Activated CD8-positive, alpha-beta memory T cell treated with anti-CD3 and anti-CD28 coated beads for 48 hours (primary cell): ENCODE measurements around the gene FGGY.

ENCODE experiments used
- DNase-seq, 3 experiments: peaks; one replicate each; pipeline ENCODE4 v3.0.0-alpha.2; 2020; ENCODE audit warnings: low read depth in 2 of 3, low spot score in 2 of 3

Gene FGGY

GRCh38 chr1:59378621-59379370 lies 81.9 kb downstream of the FGGY start:
- no peak for DNase-seq

GRCh38 chr1:59379371-59379728 lies 82.5 kb downstream of the FGGY start:
- no peak for DNase-seq

GRCh38 chr1:59383963-59384362 lies 87.1 kb downstream of the FGGY start:
- DNase-seq: no peak

GRCh38 chr1:59384443-59384842 lies 87.5 kb downstream of the FGGY start:
- no peak for DNase-seq

GRCh38 chr1:59388191-59388590 lies 91.3 kb downstream of the FGGY start:
- no peak for DNase-seq

GRCh38 chr1:59389847-59390246 lies 93.0 kb downstream of the FGGY start:
- no peak for DNase-seq

GRCh38 chr1:59390307-59390706 lies 93.4 kb downstream of the FGGY start:
- DNase-seq: no peak

- DNase-seq: no peak
Observed at GRCh38 chr1:59391212-59392179, 94.6 kb downstream of the FGGY start.

GRCh38 chr1:59393211-59394180 lies 96.6 kb downstream of the FGGY start:
- DNase-seq: no peak

- no peak for DNase-seq
Observed at GRCh38 chr1:59394706-59395425, 98.0 kb downstream of the FGGY start.

- DNase-seq: no peak
Observed at GRCh38 chr1:59396387-59396786, 99.5 kb downstream of the FGGY start.

- DNase-seq: no peak
Observed at GRCh38 chr1:59397139-59397858, 100.4 kb downstream of the FGGY start.

GRCh38 chr1:59399642-59400041 lies 102.7 kb downstream of the FGGY start:
- no peak for DNase-seq

GRCh38 chr1:59401581-59401980 lies 104.7 kb downstream of the FGGY start:
- no peak for DNase-seq

- no peak for DNase-seq
Observed at GRCh38 chr1:59404796-59405195, 107.9 kb downstream of the FGGY start.

- no peak for DNase-seq
Observed at GRCh38 chr1:59406437-59407164, 109.7 kb downstream of the FGGY start.

GRCh38 chr1:59408608-59409240 lies 111.8 kb downstream of the FGGY start:
- DNase-seq: no peak

GRCh38 chr1:59409549-59409948 lies 112.7 kb downstream of the FGGY start:
- DNase-seq: no peak

GRCh38 chr1:59409986-59410385 lies 113.1 kb downstream of the FGGY start:
- no peak for DNase-seq
